ENCODE measurements around the gene TNFAIP1. TPM values are rescaled to one million over a fixed set of nuclear protein-coding genes. Genes with fewer than 3 reads are reported as not detected.

The TNFAIP1 gene
- total RNA-seq, 1 donor from 2014 or later: 59.2 TPM

DNA sequence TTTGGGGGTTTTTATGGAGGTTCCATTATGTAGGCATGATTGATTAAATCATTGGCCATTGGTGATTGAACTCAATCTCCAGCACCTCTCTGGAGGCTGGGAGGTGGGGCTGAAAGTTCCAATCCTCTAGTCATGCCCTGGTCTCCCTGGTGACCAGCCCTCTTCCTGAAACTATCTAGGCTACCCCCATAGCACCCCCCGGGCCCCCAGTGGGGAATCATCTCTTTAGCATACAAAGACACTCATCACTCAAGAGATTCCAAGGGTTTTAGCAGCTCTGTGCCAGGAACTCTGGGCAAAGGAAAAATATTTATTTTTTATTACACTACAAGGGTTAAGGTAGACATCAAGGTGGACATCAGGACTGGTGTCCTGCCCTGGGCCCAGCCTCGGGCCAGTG is 59.9 kb downstream of the TNFAIP1 start:
- no peaks in the 10 kb centered on the region for H3K27me3 Mint-ChIP-seq (ENCODE audit: unreplicated experiment)
- no peaks in the 10 kb centered on the region for H3K9me3 Mint-ChIP-seq (ENCODE audit: unreplicated experiment)

DNA sequence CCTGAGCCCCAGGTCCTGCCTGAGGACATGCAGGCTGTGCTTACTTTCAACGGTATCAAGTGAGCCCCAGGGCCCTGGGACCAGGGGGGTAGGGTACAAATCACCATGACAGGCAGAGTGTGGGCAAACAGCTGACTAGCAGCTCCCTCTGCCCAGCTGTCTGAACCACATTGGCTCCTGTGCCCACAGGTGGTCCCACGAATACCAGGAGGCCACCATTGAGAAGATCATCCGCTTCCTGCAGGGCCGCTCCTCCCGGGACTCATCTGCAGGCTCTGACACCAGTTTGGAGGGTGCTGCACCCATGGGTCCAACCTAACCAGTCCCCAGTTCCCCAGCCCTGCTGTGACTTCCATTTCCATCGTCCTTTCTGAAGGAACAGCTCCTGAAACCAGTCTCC is 60.4 kb downstream of the TNFAIP1 start:
- Mint-ChIP-seq H3K27ac (ENCODE audit: unreplicated experiment) (no peak overlapping the region), H3K27me3 (ENCODE audit: unreplicated experiment) (no peaks in the 10 kb centered on the region), H3K4me1 (ENCODE audit: unreplicated experiment) (peaks cover 5% of the 10 kb centered on the region), H3K36me3 (ENCODE audit: unreplicated experiment) (peaks cover 18% of the 10 kb centered on the region), H3K4me3 (ENCODE audit: unreplicated experiment) (no peak overlapping the region), H3K9me3 (ENCODE audit: unreplicated experiment) (no peaks in the 10 kb centered on the region)
- TF ChIP-seq, protein P1, sequence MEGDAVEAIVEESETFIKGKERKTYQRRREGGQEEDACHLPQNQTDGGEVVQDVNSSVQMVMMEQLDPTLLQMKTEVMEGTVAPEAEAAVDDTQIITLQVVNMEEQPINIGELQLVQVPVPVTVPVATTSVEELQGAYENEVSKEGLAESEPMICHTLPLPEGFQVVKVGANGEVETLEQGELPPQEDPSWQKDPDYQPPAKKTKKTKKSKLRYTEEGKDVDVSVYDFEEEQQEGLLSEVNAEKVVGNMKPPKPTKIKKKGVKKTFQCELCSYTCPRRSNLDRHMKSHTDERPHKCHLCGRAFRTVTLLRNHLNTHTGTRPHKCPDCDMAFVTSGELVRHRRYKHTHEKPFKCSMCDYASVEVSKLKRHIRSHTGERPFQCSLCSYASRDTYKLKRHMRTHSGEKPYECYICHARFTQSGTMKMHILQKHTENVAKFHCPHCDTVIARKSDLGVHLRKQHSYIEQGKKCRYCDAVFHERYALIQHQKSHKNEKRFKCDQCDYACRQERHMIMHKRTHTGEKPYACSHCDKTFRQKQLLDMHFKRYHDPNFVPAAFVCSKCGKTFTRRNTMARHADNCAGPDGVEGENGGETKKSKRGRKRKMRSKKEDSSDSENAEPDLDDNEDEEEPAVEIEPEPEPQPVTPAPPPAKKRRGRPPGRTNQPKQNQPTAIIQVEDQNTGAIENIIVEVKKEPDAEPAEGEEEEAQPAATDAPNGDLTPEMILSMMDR (IDR thresholded peaks at IDR 0.05): no peak
- no peak for DNase-seq (ENCODE audit: extremely low spot score, unreplicated experiment)

More for the DNA sequence above, 59.9 kb downstream of the TNFAIP1 start:
- no peak overlapping the region for H3K4me3 Mint-ChIP-seq (ENCODE audit: unreplicated experiment)
- H3K4me1 Mint-ChIP-seq (ENCODE audit: unreplicated experiment): peaks cover 5% of the 10 kb centered on the region
- no peak overlapping the region for H3K27ac Mint-ChIP-seq (ENCODE audit: unreplicated experiment)
- peaks cover 24% of the 10 kb centered on the region for H3K36me3 Mint-ChIP-seq (ENCODE audit: unreplicated experiment)
- DNase-seq (ENCODE audit: extremely low spot score, unreplicated experiment): no peak
- TF ChIP-seq, protein P1 (IDR thresholded peaks at IDR 0.05): no peak

Small RNAs within 50 kb of the gene (microRNA-seq; reads per million reads assigned to microRNA genes)
- gene MIR4723 (ENCODE audit: unreplicated experiment): not detected

Other genes starting within 250 kb of the TNFAIP1 start
- gene TMEM97, start 16.6 kb upstream of the TNFAIP1 start, total RNA-seq: 58.5 and 60.5 TPM in 2 replicates
- gene IFT20, start 289 bp upstream of the TNFAIP1 start, total RNA-seq: 55.3 and 61.9 TPM in 2 replicates
- gene POLDIP2, start 21.8 kb downstream of the TNFAIP1 start, total RNA-seq: 79.8 and 80.2 TPM in 2 replicates
- not detected in 2 replicates for gene SEBOX, start 29.4 kb downstream of the TNFAIP1 start, total RNA-seq
- 0.70 and 0.97 TPM in 2 replicates for gene VTN, start 34.5 kb downstream of the TNFAIP1 start, total RNA-seq
- 27.8 and 31.7 TPM in 2 replicates for gene SARM1, start 35.9 kb downstream of the TNFAIP1 start, total RNA-seq
- gene SLC46A1, start 70.5 kb downstream of the TNFAIP1 start, total RNA-seq: 5.5 and 5.9 TPM in 2 replicates
- not detected in 2 replicates for gene SLC13A2, start 137.9 kb downstream of the TNFAIP1 start, total RNA-seq
- gene FOXN1, start 170.6 kb downstream of the TNFAIP1 start, total RNA-seq: not detected in 2 replicates
- 26.0 and 34.9 TPM in 2 replicates for gene UNC119, start 216.9 kb downstream of the TNFAIP1 start, total RNA-seq
- 80.0 and 84.3 TPM in 2 replicates for gene PIGS, start 235.8 kb downstream of the TNFAIP1 start, total RNA-seq
- 2.7 and 3.2 TPM in 2 replicates for gene ALDOC, start 241.1 kb downstream of the TNFAIP1 start, total RNA-seq